Sciatic nerve (tissue), 2 donors: ENCODE data around the gene DYRK4. TPM values are rescaled to one million over a fixed set of nuclear protein-coding genes. Genes with fewer than 3 reads are reported as not detected.

Experiments used
- ATAC-seq: fragments of 200-7000 bp; cut with Tn5 transposase; one replicate; pipeline ENCODE4 v1.9.1; 2020; ENCODE audit warnings: mild to moderate bottlenecking, moderate library complexity
- DNase-seq: peaks from one replicate; pipeline ENCODE4 v3.0.0-alpha.2; 2020; ENCODE audit warnings: low spot score
- intact Hi-C: fragments of 100-400 bp; cut with DNase I; formaldehyde crosslinking; loops from one replicate; pipeline ENCODE4 v1.14.2; 2022
- total RNA-seq: library from RNA; stranded (reverse); fragmentation: NEBNext Ultra II Directional; extraction: Animal tissue kit (Norgen Biotek cat#: 25700); gene quantifications from one replicate; pipeline ENCODE4 v1.2.1, GENCODE V29; 2021
- donor health status: DM: no; HTN: no; CAD: no.
- donor health status: DM: no; HTN: no; CAD: no.

Gene DYRK4
- total RNA-seq, 1 donor from 2014 or later = 24.8 TPM

GRCh38 chr12:4556735-4557530 is 5.1 kb upstream of the DYRK4 start:
- no peak for ATAC-seq
- intact Hi-C loops = no loop called here
- no peak for DNase-seq

GRCh38 chr12:4557586-4557985 is 4.4 kb upstream of the DYRK4 start:
- intact Hi-C loops = no loop called here
- no peak for ATAC-seq
- no peak for DNase-seq

GRCh38 chr12:4558171-4558570 is 3.8 kb upstream of the DYRK4 start:
- no peak for ATAC-seq
- intact Hi-C loops = no loop called here

GRCh38 chr12:4563336-4563735 is 1.3 kb downstream of the DYRK4 start:
- DNase-seq = no peak
- intact Hi-C loops = no loop called here
- no peak for ATAC-seq

More at GRCh38 chr12:4558171-4558570, 3.8 kb upstream of the DYRK4 start:
- DNase-seq = no peak

GRCh38 chr12:4564818-4565217 is 2.8 kb downstream of the DYRK4 start:
- intact Hi-C loops = no loop called here
- ATAC-seq = no peak
- DNase-seq = no peak

- DNase-seq (no peak), ATAC-seq (no peak)
- intact Hi-C loops = no loop called here
Measured at GRCh38 chr12:4566474-4566873, 4.5 kb downstream of the DYRK4 start.

GRCh38 chr12:4567073-4567881 is 5.3 kb downstream of the DYRK4 start:
- intact Hi-C loops = no loop called here
- peak; percentile 64 for ATAC-seq
- DNase-seq = no peak

- ATAC-seq = no peak
- no peak for DNase-seq
- intact Hi-C loops = no loop called here
Measured at GRCh38 chr12:4569261-4569660, 7.3 kb downstream of the DYRK4 start.

GRCh38 chr12:4572680-4573079 is 10.7 kb downstream of the DYRK4 start:
- DNase-seq (no peak), ATAC-seq (no peak)
- intact Hi-C loops = no loop called here

- intact Hi-C loops = no loop called here
- DNase-seq = no peak
- ATAC-seq = peak; percentile 32
Measured at GRCh38 chr12:4579305-4580102, 17.5 kb downstream of the DYRK4 start.

GRCh38 chr12:4580281-4580688 is 18.3 kb downstream of the DYRK4 start:
- DNase-seq = no peak
- ATAC-seq = no peak

GRCh38 chr12:4584281-4584680 is 22.3 kb downstream of the DYRK4 start:
- intact Hi-C loops = no loop called here
- ATAC-seq (no peak), DNase-seq (no peak)

More at GRCh38 chr12:4580281-4580688, 18.3 kb downstream of the DYRK4 start:
- intact Hi-C loops = no loop called here

- ATAC-seq (no peak), DNase-seq (no peak)
- intact Hi-C loops = no loop called here
Measured at GRCh38 chr12:4584896-4585295, 22.9 kb downstream of the DYRK4 start.

GRCh38 chr12:4586500-4586899 is 24.5 kb downstream of the DYRK4 start:
- DNase-seq (no peak), ATAC-seq (no peak)
- intact Hi-C loops = no loop called here

GRCh38 chr12:4587108-4587507 is 25.1 kb downstream of the DYRK4 start:
- intact Hi-C loops = no loop called here
- ATAC-seq (no peak), DNase-seq (no peak)

GRCh38 chr12:4588916-4589315 is 26.9 kb downstream of the DYRK4 start:
- ATAC-seq = no peak
- no peak for DNase-seq
- intact Hi-C loops = no loop called here

- DNase-seq (no peak), ATAC-seq (no peak)
- intact Hi-C loops = no loop called here
Measured at GRCh38 chr12:4589941-4590340, 27.9 kb downstream of the DYRK4 start.

- no peak for DNase-seq
- no peak for ATAC-seq
- intact Hi-C loops = no loop called here
Measured at GRCh38 chr12:4591180-4591687, 29.2 kb downstream of the DYRK4 start.

- DNase-seq (no peak), ATAC-seq (no peak)
- intact Hi-C loops = no loop called here
Measured at GRCh38 chr12:4595881-4596280, 33.9 kb downstream of the DYRK4 start.
